ENCODE measurements around the gene SUPT20H. TPM values are rescaled to one million over a fixed set of nuclear protein-coding genes. Genes with fewer than 3 reads are reported as not detected.

The SUPT20H gene
- total and polyA plus RNA-seq, 2 experiments from 2014 or later, result 68.7 to 98.2 TPM

DNA sequence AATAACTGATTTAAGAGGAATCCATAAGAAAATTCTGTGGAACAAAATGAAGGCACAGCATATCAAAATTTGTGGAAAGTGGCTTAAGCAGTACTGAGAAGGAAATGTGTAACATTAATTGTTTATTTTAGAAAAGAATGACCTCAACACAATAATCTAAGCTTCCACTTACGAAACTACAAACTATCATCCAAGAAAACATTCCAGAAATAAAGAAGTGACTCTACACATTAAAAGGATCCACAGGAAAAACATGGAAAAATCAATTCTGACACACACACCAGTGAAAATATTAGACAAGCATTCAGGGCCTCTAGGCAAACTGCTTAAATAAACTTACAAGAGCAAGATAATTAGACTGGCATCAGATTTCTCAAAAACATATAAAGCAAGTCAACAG is 44.9 kb downstream of the SUPT20H start:
- Histone ChIP-seq H3K4me3 (no peak overlapping the region), H3K36me3 (ENCODE audit: insufficient read depth) (peaks cover 27% of the 10 kb centered on the region; the same call in 1 of the 2 replicates), H3K4me1 (ENCODE audit: insufficient read depth) (no peaks in the 10 kb centered on the region), H4K20me1 (replicated peaks; ENCODE audit: insufficient read depth) (no peaks in the 10 kb centered on the region), H3K79me2 (replicated peaks; ENCODE audit: insufficient read depth) (no peaks in the 10 kb centered on the region), H3K27ac (ENCODE audit: low read depth) (no peak overlapping the region), H3K27me3 (ENCODE audit: insufficient read depth) (no peaks in the 10 kb centered on the region), H3F3A (replicated peaks; ENCODE audit: low read depth) (no peaks in the 10 kb centered on the region), H3K4me2 (no peak overlapping the region), H3K9me2 (ENCODE audit: insufficient read depth) (no peaks in the 10 kb centered on the region), H2AFZ (no peak overlapping the region)
- ATAC-seq (no peak), DNase-seq (ENCODE audit: low spot score) (no peak)
- no peaks in the 10 kb centered on the region for H3K9me3 Mint-ChIP-seq
- H3K4me3 Mint-ChIP-seq, result no peak overlapping the region
- no peaks in the 10 kb centered on the region for H3K4me1 Mint-ChIP-seq
- H3K36me3 Mint-ChIP-seq (ENCODE audit: low read depth), result peaks cover 45% of the 10 kb centered on the region
- TF ChIP-seq, protein P1, sequence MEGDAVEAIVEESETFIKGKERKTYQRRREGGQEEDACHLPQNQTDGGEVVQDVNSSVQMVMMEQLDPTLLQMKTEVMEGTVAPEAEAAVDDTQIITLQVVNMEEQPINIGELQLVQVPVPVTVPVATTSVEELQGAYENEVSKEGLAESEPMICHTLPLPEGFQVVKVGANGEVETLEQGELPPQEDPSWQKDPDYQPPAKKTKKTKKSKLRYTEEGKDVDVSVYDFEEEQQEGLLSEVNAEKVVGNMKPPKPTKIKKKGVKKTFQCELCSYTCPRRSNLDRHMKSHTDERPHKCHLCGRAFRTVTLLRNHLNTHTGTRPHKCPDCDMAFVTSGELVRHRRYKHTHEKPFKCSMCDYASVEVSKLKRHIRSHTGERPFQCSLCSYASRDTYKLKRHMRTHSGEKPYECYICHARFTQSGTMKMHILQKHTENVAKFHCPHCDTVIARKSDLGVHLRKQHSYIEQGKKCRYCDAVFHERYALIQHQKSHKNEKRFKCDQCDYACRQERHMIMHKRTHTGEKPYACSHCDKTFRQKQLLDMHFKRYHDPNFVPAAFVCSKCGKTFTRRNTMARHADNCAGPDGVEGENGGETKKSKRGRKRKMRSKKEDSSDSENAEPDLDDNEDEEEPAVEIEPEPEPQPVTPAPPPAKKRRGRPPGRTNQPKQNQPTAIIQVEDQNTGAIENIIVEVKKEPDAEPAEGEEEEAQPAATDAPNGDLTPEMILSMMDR (conservative IDR thresholded peaks at IDR 0.05; ENCODE audit: low read depth in 2 of 2), result no peak
- TF ChIP-seq ZNF331 (CRISPR knock-in tag; IDR thresholded peaks at IDR 0.05; ENCODE audit: low read depth) (no peak), CREB1 (CRISPR knock-in tag; IDR thresholded peaks at IDR 0.05; ENCODE audit: low read depth) (no peak), JUNB (IDR thresholded peaks at IDR 0.05; ENCODE audit: unreplicated experiment) (no peak), ZNF114 (CRISPR knock-in tag; IDR thresholded peaks at IDR 0.05) (no peak), EZH2 (IDR thresholded peaks at IDR 0.05; ENCODE audit: low read depth, unreplicated experiment) (no peak), REST (IDR thresholded peaks at IDR 0.05; ENCODE audit: unreplicated experiment) (no peak), EZH2phosphoT487 (IDR thresholded peaks at IDR 0.05; ENCODE audit: unreplicated experiment) (no peak), NANOG (IDR thresholded peaks at IDR 0.05; ENCODE audit: borderline replicate concordance) (no peak), POLR2AphosphoS5 (IDR thresholded peaks at IDR 0.05; ENCODE audit: low read depth) (no peak), STAT1 (IDR thresholded peaks at IDR 0.05; ENCODE audit: unreplicated experiment) (no peak)
- TF ChIP-seq, protein P2, sequence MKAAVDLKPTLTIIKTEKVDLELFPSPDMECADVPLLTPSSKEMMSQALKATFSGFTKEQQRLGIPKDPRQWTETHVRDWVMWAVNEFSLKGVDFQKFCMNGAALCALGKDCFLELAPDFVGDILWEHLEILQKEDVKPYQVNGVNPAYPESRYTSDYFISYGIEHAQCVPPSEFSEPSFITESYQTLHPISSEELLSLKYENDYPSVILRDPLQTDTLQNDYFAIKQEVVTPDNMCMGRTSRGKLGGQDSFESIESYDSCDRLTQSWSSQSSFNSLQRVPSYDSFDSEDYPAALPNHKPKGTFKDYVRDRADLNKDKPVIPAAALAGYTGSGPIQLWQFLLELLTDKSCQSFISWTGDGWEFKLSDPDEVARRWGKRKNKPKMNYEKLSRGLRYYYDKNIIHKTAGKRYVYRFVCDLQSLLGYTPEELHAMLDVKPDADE (IDR thresholded peaks at IDR 0.05), result no peak
- TF ChIP-seq, protein P3, sequence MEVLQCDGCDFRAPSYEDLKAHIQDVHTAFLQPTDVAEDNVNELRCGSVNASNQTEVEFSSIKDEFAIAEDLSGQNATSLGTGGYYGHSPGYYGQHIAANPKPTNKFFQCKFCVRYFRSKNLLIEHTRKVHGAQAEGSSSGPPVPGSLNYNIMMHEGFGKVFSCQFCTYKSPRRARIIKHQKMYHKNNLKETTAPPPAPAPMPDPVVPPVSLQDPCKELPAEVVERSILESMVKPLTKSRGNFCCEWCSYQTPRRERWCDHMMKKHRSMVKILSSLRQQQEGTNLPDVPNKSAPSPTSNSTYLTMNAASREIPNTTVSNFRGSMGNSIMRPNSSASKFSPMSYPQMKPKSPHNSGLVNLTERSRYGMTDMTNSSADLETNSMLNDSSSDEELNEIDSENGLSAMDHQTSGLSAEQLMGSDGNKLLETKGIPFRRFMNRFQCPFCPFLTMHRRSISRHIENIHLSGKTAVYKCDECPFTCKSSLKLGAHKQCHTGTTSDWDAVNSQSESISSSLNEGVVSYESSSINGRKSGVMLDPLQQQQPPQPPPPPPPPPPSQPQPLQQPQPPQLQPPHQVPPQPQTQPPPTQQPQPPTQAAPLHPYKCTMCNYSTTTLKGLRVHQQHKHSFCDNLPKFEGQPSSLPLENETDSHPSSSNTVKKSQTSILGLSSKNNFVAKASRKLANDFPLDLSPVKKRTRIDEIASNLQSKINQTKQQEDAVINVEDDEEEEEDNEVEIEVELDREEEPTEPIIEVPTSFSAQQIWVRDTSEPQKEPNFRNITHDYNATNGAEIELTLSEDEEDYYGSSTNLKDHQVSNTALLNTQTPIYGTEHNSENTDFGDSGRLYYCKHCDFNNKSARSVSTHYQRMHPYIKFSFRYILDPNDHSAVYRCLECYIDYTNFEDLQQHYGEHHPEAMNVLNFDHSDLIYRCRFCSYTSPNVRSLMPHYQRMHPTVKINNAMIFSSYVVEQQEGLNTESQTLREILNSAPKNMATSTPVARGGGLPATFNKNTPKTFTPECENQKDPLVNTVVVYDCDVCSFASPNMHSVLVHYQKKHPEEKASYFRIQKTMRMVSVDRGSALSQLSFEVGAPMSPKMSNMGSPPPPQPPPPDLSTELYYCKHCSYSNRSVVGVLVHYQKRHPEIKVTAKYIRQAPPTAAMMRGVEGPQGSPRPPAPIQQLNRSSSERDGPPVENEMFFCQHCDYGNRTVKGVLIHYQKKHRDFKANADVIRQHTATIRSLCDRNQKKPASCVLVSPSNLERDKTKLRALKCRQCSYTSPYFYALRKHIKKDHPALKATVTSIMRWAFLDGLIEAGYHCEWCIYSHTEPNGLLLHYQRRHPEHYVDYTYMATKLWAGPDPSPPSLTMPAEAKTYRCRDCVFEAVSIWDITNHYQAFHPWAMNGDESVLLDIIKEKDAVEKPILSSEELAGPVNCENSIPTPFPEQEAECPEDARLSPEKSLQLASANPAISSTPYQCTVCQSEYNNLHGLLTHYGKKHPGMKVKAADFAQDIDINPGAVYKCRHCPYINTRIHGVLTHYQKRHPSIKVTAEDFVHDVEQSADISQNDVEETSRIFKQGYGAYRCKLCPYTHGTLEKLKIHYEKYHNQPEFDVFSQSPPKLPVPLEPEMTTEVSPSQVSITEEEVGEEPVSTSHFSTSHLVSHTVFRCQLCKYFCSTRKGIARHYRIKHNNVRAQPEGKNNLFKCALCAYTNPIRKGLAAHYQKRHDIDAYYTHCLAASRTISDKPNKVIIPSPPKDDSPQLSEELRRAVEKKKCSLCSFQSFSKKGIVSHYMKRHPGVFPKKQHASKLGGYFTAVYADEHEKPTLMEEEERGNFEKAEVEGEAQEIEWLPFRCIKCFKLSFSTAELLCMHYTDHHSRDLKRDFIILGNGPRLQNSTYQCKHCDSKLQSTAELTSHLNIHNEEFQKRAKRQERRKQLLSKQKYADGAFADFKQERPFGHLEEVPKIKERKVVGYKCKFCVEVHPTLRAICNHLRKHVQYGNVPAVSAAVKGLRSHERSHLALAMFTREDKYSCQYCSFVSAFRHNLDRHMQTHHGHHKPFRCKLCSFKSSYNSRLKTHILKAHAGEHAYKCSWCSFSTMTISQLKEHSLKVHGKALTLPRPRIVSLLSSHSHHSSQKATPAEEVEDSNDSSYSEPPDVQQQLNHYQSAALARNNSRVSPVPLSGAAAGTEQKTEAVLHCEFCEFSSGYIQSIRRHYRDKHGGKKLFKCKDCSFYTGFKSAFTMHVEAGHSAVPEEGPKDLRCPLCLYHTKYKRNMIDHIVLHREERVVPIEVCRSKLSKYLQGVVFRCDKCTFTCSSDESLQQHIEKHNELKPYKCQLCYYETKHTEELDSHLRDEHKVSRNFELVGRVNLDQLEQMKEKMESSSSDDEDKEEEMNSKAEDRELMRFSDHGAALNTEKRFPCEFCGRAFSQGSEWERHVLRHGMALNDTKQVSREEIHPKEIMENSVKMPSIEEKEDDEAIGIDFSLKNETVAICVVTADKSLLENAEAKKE (CRISPR knock-in tag; IDR thresholded peaks at IDR 0.05), result no peak
- no peak overlapping the region for H3K27ac Mint-ChIP-seq
- peaks cover 3% of the 10 kb centered on the region for H3K27me3 Mint-ChIP-seq (ENCODE audit: insufficient read depth, low read depth, poor library complexity)
